Peyer's patch (tissue), 4 donors: Measurements from ENCODE around the gene ITCH.

Source experiments
- CTCF ChIP-seq, 6 experiments: fragments of 450-650 bp in 4 of 6; fragments of 200-600 bp in 2 of 6; sonication (generic) in 1 of 6; IDR thresholded peaks; one replicate each; pipeline ENCODE4 v1.5.1; 2017 to 2019; ENCODE audit warnings: antibody characterized with exemption in 6 of 6, mild to moderate bottlenecking in 3 of 6, moderate library complexity in 1 of 6
- POLR2A ChIP-seq, 2 donors: fragments of 450-650 bp; IDR thresholded peaks; one replicate each; pipeline ENCODE4 v1.5.1; 2017; ENCODE audit warnings: antibody characterized with exemption in 2 of 2, mild to moderate bottlenecking in 2 of 2, moderate library complexity in 2 of 2

GRCh38 chr20:34427784-34428183 is 64.7 kb downstream of the ITCH start:
- TF ChIP-seq CTCF (IDR thresholded peaks at IDR 0.05) (no peak), POLR2A (IDR thresholded peaks at IDR 0.05) (no peak)
